Measurements from ENCODE around the gene MEST.
"Not testable (repeated sequence)": the region's sequence is repeated elsewhere in the genome, so short reads cannot be mapped to it uniquely, and the experiment has no call there.

The MEST gene

DNA sequence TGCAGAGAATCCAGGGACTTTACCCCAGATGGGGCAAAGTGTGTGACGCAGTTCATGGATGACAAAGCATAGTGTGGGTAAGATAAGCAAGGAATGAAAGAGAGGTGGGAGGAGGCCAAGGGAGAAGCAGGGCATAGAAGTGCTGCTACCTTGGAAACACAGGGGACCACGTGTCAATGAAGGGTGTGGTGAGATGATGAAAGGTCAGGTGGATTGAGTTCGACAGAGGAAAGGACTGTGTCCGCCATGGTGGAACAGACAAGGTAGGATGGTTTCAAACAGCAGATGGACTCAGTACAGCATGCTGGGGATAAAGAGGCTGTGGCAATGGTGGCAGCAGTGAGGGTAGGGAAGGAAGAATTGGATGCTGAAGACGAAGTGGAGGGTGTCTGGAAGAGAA is 32.7 kb downstream of the MEST start:
- no peak overlapping the region for H3K4me3 ChIP-seq (replicated peaks; ENCODE audit: low read depth, low read length)
- no peak for DNase-seq (ENCODE audit: low read depth)
- TF ChIP-seq CTCF (IDR thresholded peaks at IDR 0.05; ENCODE audit: low read length, missing control alignments): no peak

- H3K4me3 ChIP-seq (replicated peaks; ENCODE audit: low read depth, low read length); DNase-seq (ENCODE audit: low read depth): not testable (repeated sequence)
These were observed 36.0 kb downstream of the MEST start for GRCh38 chr7:130527752-130528355.

- DNase-seq (ENCODE audit: low read depth): no peak
- TF ChIP-seq CTCF (IDR thresholded peaks at IDR 0.05; ENCODE audit: low read length, missing control alignments): no peak
These were observed 37.5 kb downstream of the MEST start for GRCh38 chr7:130529417-130529816.

GRCh38 chr7:130537894-130538293 is 46.0 kb downstream of the MEST start:
- DNase-seq (ENCODE audit: low read depth); H3K4me3 ChIP-seq (replicated peaks; ENCODE audit: low read depth, low read length): not testable (repeated sequence)

More at GRCh38 chr7:130529417-130529816, 37.5 kb downstream of the MEST start:
- no peak overlapping the region for H3K4me3 ChIP-seq (replicated peaks; ENCODE audit: low read depth, low read length)

- not testable (repeated sequence) for H3K4me3 ChIP-seq (replicated peaks; ENCODE audit: low read depth, low read length); DNase-seq (ENCODE audit: low read depth)
These were observed 49.4 kb downstream of the MEST start for GRCh38 chr7:130541287-130541686.

GRCh38 chr7:130542297-130542696 is 50.4 kb downstream of the MEST start:
- DNase-seq (ENCODE audit: low read depth); H3K4me3 ChIP-seq (replicated peaks; ENCODE audit: low read depth, low read length): not testable (repeated sequence)

DNA sequence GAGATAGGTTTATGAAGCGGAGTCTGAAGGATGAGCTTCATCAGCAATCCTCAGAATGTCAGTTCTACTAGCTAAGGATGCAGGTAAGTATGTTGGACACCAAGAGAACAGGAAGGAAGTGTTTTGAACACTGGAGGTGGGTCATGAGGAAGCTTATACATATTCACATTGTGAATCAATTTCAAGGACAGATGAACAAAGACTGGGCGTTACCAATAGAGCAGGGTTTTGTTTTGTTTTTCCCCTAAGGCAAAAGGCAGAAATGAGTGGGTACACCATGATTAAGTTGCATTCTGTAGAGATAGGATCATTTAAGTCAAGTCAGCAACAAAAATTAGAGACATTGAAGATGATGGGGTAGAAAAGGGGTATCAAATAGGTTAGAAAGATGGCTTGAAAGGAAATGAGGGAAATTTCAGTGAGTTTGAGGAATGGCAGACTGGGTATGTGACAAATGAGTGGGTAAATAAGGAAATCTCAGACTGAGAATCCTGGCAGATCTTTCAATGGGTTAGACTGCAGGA is 51.7 kb downstream of the MEST start:
- DNase-seq (ENCODE audit: low read depth): no peak
- no peak for TF ChIP-seq CTCF (IDR thresholded peaks at IDR 0.05; ENCODE audit: low read length, missing control alignments)
- no peak overlapping the region for H3K4me3 ChIP-seq (replicated peaks; ENCODE audit: low read depth, low read length)

- no peak overlapping the region for H3K4me3 ChIP-seq (replicated peaks; ENCODE audit: low read depth, low read length)
- TF ChIP-seq CTCF (IDR thresholded peaks at IDR 0.05; ENCODE audit: low read length, missing control alignments): no peak
- no peak for DNase-seq (ENCODE audit: low read depth)
These were observed 52.5 kb downstream of the MEST start for GRCh38 chr7:130544356-130544755.

GRCh38 chr7:130553398-130554029 is 61.6 kb downstream of the MEST start:
- no peak for DNase-seq (ENCODE audit: low read depth)
- TF ChIP-seq CTCF (IDR thresholded peaks at IDR 0.05; ENCODE audit: low read length, missing control alignments): no peak

More at GRCh38 chr7:130553398-130554029, 61.6 kb downstream of the MEST start:
- no peak overlapping the region for H3K4me3 ChIP-seq (replicated peaks; ENCODE audit: low read depth, low read length)

All from fibroblast of pulmonary artery (primary cell).